Left lung (tissue), 10 donors: Measurements from ENCODE around the gene SLC25A12. TPM values are rescaled to one million over a fixed set of nuclear protein-coding genes. Genes with fewer than 3 reads are reported as not detected.
"Not testable (repeated sequence)": the region's sequence is repeated elsewhere in the genome, so short reads cannot be mapped to it uniquely, and the experiment has no call there.

Experiments used
- ATAC-seq: fragments of 200-7000 bp; cut with Tn5 transposase; one replicate; pipeline ENCODE4 v1.9.1; 2020; ENCODE audit warnings: moderate library complexity
- DNase-seq, 4 donors: peaks; one replicate each; pipeline ENCODE4 v3.0.0-alpha.2; 2013 to 2020
- H3K27ac ChIP-seq, 2 donors: fragments of 200-600 bp; sonication (generic) in 1 of 2; one replicate each; pipeline versions ENCODE4 v1.5.0 to v1.8.0; 2020 to 2021
- H3K27me3 ChIP-seq, 2 donors: fragments of 200-600 bp; sonication (generic) in 1 of 2; one replicate each; pipeline versions ENCODE4 v1.5.0 to v1.8.0; 2020 to 2021
- H3K36me3 ChIP-seq, 2 donors: fragments of 200-600 bp; sonication (generic) in 1 of 2; one replicate each; pipeline versions ENCODE4 v1.5.0 to v1.8.0; 2020 to 2021
- H3K4me1 ChIP-seq, 2 donors: fragments of 200-600 bp; one replicate each; pipeline ENCODE4 v1.8.0; 2021
- H3K4me3 ChIP-seq, 2 donors: fragments of 200-600 bp; sonication (generic) in 1 of 2; one replicate each; pipeline versions ENCODE4 v1.5.0 to v1.8.0; 2020 to 2021; ENCODE audit warnings: mild to moderate bottlenecking in 1 of 2
- H3K9me3 ChIP-seq, 2 donors: fragments of 200-600 bp; sonication (generic) in 1 of 2; one replicate each; pipeline versions ENCODE4 v1.5.0 to v1.8.0; 2020 to 2021
- intact Hi-C, 2 donors: fragments of 100-400 bp; cut with DNase I; formaldehyde crosslinking; loops; one replicate each; pipeline versions ENCODE4 v1.11.2 to v1.14.2; 2022
- polyA plus RNA-seq, 6 donors: library from polyadenylated mRNA; unstranded; fragments of 120-200 nt; gene quantifications; one replicate each; pipeline ENCODE4 v1.2.1, GENCODE V29; 2013; ENCODE audit not compliant: insufficient read length in 6 of 6
- total RNA-seq, 2 donors: library from RNA; stranded (reverse); fragmentation: NEBNext Ultra II Directional; extraction: Animal tissue kit (Norgen Biotek cat#: 25700); gene quantifications; one replicate each; pipeline ENCODE4 v1.2.1, GENCODE V29; 2021
- TF ChIP-seq, protein P1 (sequence below), 2 donors: fragments of 200-600 bp; sonication (generic) in 1 of 2; IDR thresholded peaks; one replicate each; pipeline versions ENCODE4 v1.5.0 to v1.8.0; 2021; ENCODE audit warnings: antibody characterized with exemption in 2 of 2
- donor health status: DM: no; HTN: yes; CAD: no.
- donor health status: DM: no; HTN: no; CAD: no.

Gene SLC25A12
- total and polyA plus RNA-seq, 8 donors: 10.1 to 32.2 (median 25.5) TPM

DNA sequence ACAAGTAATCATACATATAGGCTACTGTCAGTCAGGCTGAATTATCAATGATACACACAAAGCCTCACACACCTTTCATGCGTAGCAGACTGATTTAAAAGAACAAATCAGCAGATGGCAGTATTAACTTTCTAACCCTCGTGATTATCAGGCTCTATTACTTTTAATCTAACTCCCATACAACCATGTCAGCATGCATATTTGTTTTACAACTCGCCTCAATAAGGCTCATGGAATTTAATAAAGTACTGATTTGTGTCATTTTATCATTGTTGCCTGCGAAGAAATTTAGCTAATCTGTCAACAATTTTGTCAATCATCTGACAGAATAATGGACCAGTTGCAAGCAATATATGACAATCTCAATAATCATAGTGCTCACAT lies 82.8 kb downstream of the SLC25A12 start:
- Histone ChIP-seq H3K9me3 (no peaks in the 10 kb centered on the region), H3K27ac (no peak overlapping the region), H3K36me3 (peaks cover 0 to 4% of the 10 kb centered on the region in 2 donors), H3K4me3 (no peak overlapping the region), H3K27me3 (no peaks in the 10 kb centered on the region), H3K4me1 (no peaks in the 10 kb centered on the region)
- peak; percentile 63 for ATAC-seq
- intact Hi-C loops: loop anchor here in 1 of 2 donors (10.0 kb wide), 1 partner anchor 294 kb away; the partner anchor contains the start of gene DLX2
- TF ChIP-seq, protein P1, sequence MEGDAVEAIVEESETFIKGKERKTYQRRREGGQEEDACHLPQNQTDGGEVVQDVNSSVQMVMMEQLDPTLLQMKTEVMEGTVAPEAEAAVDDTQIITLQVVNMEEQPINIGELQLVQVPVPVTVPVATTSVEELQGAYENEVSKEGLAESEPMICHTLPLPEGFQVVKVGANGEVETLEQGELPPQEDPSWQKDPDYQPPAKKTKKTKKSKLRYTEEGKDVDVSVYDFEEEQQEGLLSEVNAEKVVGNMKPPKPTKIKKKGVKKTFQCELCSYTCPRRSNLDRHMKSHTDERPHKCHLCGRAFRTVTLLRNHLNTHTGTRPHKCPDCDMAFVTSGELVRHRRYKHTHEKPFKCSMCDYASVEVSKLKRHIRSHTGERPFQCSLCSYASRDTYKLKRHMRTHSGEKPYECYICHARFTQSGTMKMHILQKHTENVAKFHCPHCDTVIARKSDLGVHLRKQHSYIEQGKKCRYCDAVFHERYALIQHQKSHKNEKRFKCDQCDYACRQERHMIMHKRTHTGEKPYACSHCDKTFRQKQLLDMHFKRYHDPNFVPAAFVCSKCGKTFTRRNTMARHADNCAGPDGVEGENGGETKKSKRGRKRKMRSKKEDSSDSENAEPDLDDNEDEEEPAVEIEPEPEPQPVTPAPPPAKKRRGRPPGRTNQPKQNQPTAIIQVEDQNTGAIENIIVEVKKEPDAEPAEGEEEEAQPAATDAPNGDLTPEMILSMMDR (IDR thresholded peaks at IDR 0.05): no peak
- peak in 1 of 4 donors; percentile 32 for DNase-seq

DNA sequence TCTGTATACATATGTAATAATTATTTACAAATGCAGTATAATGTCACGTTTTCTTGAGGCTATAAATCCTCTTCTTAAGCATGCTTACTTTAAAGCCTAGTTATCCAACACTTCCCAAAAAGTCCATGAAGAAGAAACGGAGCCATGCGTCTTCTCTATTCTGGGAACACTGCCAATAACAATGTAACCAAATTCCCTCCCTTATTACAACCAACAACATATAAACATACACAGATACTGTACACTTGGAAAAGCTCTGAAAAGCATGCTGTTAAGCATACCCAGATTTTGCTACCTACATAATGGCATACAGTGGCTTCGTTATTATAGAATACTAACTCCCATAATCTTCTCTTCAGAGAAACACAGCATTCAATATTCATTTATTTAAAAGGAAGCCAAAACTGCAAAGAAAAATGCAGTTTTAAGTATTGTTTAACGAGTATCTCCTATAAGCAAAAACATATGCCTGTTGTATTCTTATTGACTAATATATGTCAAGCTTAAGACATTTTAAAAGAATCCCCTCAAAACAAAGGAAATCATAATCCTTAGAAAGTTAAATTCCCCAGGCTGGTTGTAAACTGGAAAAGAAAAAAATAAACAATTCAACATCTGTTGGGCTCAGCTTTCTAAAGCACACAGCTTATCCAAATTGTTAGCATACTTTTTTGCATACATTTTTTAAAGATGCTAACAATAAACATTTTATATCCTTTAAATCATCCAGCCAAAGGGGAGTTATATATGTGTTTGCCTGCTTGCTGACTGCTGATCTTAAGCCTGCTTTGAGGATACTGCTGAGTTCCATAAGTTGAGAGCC lies 83.4 kb downstream of the SLC25A12 start:
- Histone ChIP-seq H3K9me3 (no peaks in the 10 kb centered on the region), H3K27me3 (no peaks in the 10 kb centered on the region), H3K27ac (no peak overlapping the region), H3K4me3 (no peak overlapping the region), H3K36me3 (peaks cover 0 to 4% of the 10 kb centered on the region in 2 donors), H3K4me1 (no peaks in the 10 kb centered on the region)
- intact Hi-C loops: loop anchor here in 1 of 2 donors (10.0 kb wide), 1 partner anchor 294 kb away; the partner anchor contains the start of gene DLX2
- ATAC-seq (no peak), DNase-seq (peak in 2 of 4 donors; percentile 60 to 73)
- TF ChIP-seq, protein P1 (IDR thresholded peaks at IDR 0.05): no peak

DNA sequence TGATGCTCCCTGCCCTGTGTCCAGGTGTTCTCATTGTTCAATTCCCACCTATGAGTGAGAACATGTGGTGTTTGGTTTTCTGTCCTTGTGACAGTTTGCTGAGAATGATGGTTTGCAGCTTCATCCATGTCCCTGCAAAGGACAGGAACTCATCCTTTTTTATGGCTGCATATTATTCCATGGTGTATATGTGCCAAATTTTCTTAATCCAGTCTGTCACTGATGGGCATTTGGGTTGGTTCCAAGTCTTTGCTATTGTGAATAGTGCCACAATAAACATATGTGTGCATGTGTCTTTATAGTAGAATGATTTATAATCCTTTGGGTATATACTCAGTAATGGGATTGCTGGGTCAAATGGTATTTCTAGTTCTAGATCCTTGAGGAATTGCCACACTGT lies 85.2 kb downstream of the SLC25A12 start:
- H3K4me3 ChIP-seq, H3K36me3 ChIP-seq, H3K4me1 ChIP-seq, H3K27me3 ChIP-seq, H3K27ac ChIP-seq, intact Hi-C loops, ATAC-seq, DNase-seq, H3K9me3 ChIP-seq: not testable (repeated sequence)

DNA sequence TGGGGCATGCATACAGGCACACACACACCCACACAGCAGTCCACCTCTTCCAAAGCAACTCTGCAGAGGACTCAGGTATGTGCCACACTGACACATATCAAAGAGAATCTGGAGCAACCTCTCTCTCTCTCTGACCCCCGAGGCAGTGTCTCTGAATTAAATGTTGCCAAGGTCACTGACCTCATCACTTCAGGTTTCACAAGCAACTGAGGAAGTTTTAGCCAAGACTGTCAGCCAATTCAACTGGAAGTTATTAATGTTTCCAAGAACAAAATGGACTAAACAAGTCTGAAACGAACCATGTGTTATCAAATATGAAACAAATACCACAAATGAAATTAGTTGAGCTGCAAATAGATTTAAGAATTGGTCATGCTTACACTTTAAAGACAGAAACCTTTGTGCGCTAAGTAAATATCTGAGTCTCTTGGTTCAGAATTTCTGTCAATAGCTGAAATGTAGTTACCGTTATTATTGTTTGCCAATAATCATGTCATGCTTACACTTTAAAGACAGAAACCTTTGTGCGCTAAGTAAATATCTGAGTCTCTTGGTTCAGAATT lies 86.1 kb downstream of the SLC25A12 start:
- Histone ChIP-seq H3K4me1 (no peaks in the 10 kb centered on the region), H3K9me3 (no peaks in the 10 kb centered on the region), H3K4me3 (no peak overlapping the region), H3K36me3 (peaks cover 0 to 4% of the 10 kb centered on the region in 2 donors), H3K27me3 (no peaks in the 10 kb centered on the region), H3K27ac (no peak overlapping the region)
- no peak for DNase-seq
- no peak for ATAC-seq
- TF ChIP-seq, protein P1 (IDR thresholded peaks at IDR 0.05): no peak
- intact Hi-C loops: no loop called here

DNA sequence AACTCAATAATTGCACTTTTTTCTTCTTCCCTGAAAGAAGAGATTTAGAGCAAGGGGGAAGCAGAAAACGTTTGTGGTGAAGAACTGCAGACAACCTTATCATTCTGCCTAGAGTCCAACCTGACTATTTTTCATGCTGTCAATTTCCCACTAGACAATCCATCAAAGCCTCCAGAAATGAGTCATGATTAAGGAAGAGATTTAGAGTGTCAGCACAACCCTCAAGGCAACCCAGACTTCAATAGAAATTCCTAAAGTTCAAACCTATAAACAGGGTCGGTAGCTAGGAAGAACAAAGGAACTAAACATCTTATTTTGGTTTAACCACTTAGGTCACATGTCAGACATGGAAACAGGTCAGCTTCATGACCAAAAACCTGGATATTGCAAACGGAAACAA lies 86.9 kb downstream of the SLC25A12 start:
- H3K4me3 ChIP-seq: no peak overlapping the region
- no peaks in the 10 kb centered on the region for H3K4me1 ChIP-seq
- DNase-seq (no peak), ATAC-seq (no peak)
- H3K36me3 ChIP-seq: peaks cover 0 to 4% of the 10 kb centered on the region in 2 donors
- TF ChIP-seq, protein P1 (IDR thresholded peaks at IDR 0.05): no peak
- intact Hi-C loops: no loop called here
- H3K9me3 ChIP-seq: no peaks in the 10 kb centered on the region
- H3K27me3 ChIP-seq: no peaks in the 10 kb centered on the region
- H3K27ac ChIP-seq: no peak overlapping the region
